NCI-H446 (cell line): ENCODE results near the gene C22orf39.

Experiments used
- DNase-seq, 2 experiments: peaks; one replicate each; lab custom pipeline; 2025; lab: John Stamatoyannopoulos, UW

Gene C22orf39

DNA sequence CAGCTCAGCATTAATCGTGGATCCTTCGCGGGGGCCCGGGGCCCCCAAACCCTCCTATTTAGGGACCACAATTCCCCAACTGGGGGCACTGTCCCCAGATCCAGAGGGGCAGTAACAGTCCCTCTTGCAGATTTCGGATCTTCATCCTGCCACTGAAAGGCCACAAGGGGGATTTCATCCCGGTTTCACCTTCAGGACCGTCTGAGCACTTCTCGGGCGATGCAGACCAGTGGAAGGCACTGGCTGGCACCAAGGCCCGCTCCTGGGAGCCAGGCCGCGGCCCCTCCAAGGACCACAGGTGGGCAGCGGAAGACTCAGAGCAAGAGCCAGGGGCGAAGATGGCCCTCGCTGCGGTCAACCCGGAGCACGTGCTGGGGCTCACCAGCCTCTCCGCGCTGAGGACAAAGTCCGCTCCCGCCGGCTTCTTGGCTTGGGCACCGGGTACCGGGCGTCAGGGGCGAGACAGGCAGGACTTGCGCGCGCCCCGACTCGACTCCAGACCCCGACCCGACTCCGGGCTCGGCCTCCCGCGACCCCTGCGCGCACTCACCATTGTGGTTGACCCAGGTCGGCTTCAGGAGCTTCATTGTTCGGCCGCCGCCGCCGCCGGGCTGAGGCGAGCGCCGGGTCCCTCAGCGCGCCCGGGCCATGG lies 16.5 kb downstream of the C22orf39 start:
- peak; percentile 8 to 15 for DNase-seq

DNA sequence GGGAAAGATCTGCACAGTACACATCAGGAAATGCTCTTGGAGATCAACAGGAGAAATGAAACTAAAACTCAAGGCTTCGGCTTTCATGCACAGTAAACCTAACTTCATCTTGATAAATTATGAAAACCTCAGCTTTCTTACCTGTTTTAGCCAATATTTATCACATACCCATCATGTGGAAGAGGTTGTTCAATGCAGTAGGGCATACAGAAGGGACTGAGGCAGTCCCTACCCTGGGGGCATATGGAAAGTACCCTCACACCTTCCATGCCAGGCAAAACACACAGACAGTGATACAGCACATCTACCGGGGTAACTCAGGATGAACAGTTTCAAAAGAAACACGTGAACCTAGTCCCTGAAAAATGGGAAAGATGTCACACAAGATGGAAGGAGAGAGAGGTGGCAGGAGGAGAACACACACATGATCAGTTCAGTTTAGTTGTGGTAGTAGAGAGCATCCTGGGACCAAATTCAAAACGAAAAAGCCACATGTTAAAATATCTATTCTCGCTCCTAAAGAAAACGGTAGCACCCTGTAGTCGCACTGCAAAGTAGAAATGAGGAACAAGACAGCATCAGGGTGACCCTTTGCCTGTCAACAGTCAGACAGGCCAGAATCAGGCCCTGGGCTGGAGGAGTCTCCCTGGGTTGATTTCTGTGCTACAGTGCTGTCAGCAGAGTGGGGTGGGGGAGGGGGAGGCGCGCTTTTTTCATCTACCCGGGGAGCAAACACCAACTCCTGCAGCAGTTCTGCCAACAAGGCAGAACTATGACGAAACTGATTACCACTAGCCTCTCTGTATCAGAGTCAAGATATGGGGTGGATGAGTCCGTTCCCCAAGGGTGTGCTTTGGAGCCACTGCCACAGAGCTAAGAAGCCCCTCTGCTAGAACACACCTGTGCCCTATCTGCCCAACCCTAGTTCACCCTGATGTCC lies 17.3 kb downstream of the C22orf39 start:
- peak in 1 of 2 experiments; percentile 35 for DNase-seq

DNA sequence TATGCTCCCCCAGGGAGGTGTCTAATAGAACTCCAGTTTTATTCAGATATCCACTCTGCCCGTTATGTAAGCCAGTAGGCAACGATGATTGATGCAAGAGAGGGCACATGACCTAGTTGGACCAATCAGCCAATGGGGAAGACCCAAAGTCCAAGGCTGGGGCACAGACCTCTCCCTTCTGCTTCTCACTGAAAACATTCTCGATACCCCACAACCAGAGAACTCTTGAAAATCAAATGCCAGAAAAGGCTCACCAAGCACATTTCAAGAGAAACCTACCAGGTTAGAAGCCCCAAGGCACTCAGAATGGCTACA lies 23.4 kb downstream of the C22orf39 start:
- DNase-seq, result no peak

DNA sequence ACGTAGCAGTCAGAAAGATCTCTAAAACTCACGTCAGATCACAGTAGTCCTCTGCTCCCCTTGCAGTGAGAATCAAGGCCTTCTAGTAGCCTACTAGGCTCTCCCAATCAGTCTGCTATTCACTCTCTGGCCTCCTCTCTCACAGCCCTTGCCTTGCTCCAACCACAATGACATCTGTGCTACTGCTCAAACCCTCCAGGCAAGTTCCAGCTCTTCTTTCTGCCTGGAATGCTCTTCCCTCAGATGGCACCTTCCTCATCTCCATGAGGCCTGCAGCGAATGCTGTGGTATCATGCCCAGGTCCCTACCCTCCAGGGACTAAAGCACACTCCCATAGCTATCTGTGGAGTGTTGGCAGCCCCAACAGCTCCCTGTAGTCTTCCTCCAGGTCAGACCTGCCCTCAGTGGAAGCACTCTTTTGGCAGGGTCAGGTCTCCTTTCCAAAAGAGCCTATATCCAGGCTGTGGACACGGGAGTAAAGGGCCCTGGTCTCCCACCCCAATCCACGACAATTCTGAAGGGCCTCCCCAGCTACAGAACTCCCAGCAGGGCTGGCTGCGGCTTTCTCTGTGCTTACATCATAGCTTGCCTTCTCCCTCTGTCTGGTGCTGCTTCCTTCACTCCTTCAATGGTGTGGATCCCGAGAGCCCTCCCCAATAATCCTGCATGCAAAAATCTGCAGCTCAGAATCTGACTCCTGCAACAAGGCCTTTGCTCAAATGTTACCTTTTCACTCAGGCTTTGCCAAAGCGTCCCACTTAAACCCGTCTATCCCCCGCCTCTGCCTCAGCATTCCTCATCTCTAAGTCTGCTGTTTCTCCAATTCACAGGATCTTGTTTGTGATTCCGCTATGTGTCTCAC lies 24.8 kb downstream of the C22orf39 start:
- no peak for DNase-seq

DNA sequence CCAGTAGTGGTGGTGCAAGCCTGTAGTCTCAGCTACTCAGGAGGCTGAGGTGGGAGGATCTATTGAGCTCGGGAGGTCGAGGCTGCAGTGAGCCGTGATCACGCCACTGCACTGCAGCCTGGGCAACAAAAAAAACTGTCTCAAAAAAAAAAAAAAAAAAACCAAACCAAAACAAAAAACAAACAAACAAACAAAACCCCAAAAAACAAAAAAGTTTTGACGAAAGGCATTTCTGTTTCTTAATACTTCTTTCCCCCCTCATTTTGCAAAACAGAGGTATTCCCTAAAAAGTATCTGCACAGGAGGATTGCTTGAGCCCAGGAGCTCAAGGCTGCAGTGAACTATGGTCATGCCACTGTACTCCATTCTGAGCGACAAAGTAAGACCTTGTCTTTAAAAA lies 27.2 kb downstream of the C22orf39 start:
- DNase-seq, result no peak

DNA sequence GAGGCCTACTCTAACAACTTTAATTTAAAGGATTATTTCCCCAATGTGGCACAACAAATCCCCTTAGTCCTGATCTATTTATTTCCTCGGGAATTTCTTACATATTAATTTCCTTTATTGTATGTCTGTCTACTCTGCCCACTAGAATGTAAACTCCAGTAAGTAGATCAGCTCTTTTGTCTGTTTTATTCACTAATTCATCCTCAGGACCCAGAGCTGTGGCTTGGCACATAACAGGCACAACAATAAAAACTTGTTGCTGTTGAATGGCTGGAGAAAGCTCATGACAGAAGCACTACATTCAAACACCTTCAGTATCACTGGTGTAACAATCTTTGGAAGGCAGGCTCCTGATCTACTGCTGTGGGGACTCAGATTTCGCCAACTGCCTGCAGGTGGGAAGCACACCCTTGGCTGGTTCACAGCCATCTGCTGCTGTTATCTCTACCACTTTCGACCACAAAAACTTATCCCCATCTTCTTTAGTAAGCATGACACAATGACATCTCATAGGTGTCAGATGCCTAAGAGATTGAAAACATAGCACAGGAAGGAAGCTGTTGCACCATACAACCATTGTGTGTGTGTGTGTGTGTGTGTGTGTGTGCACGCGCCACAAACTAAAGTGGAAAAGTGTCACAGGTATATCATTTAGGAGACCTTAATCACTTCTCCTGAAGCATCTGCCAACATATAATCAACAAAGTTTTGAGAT lies 27.9 kb downstream of the C22orf39 start:
- no peak for DNase-seq

DNA sequence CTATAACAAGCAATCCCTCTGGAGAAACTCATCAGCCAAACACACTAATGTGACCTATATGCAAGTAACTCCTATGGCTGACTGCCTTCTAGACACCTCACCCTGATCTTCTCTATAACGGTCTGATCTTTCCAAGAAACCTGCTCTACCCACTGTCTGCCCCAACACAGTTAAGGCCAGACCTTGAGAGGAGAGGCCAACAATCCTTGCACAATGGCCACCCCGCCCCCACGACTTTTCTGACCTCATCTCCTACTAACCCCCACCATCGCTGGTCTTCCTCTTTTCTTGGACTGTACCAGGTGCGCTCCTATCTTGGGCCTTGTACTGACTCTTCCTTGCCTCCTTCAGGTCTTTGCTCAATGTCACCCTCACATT lies 28.4 kb downstream of the C22orf39 start:
- DNase-seq, result no peak

DNA sequence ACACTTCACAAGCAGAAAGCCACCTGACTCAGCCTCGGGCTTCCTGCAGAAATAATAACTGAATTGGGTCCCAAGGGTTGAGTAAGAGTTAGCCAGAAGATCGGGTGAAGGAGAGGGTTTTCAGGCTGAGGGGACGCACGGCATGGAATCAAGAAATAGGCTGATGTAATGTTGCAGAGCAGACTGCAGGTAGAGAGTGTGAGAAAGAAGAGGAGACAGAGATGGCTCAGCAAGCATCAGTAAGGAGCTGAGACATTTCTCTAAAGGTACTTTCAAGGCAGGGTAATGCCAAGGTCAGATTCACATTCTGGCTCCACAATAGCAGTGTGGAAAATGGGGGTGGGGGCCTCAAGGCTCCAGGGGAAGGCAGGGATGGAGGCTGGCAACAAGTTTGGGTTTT lies 34.6 kb downstream of the C22orf39 start:
- DNase-seq, result no peak

DNA sequence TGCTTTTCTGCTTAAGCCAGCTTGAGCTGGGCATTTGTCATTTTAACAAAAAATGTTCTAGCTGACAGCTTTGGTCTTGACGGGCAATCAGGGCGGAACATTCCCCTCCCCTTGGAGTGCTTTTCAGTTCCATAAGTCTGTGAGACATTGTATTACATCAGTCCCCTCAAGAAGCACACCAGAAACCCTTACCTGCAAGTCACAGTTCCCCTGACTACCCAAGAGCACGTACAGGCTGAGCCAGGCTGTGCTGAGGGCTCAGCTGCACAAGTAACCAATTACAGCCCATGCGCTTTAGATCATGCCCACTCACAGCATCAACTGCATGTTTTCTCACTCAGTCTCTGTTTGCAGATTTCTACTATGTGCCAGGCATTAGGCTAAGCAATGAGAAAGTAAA lies 35.0 kb downstream of the C22orf39 start:
- no peak for DNase-seq

DNA sequence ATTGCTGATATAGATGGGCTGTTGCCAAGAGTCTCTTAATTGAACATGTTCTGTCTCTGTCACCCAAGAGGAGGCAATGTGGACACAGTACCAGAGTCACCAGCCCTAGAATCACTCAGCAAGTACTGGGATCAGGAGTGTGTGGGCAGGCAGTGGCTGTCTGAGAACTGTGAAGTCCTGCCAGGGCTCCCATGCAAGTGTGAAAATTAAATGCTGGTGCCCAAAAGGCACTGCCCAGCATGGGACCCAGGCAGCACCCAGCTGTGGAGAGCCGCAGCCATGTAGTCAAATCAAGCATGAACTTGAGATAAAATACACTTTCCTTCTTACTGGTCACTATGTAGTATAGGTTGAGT lies 35.8 kb downstream of the C22orf39 start:
- DNase-seq, result no peak

DNA sequence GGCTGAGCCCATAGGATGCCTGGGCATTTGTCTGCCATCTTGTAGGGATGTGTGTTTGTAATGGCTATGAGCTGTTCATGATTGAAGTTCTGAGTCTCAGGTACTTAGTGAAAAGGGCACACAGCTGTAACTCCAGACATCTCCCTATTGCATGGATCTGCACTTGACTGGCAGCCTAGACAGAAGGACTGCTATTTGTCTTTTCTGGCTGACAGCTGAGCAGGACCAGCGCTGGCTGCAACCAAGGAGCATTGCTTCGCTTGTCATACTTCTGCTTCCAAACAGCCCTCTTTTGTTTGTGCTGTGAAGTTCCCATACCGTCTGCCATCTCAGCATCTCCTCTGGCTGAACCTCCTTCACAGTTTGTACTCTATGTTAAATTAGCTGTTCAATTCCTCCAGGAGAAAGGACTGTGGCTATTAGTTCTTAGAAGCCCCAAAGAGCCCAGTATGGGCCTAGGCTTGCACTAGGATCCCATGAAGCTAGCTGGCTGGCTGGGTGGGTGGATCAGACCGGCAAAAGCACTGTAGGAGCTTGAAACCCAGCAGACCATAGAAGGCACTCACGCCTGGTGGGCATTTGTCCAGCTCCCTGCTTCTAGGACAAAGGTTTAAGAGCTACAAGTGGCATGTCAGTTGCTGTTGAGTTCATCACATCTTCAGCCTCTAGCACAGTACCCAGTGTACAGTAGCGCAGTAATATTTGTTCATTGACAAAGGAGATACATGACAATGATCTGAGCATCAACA lies 36.4 kb downstream of the C22orf39 start:
- no peak for DNase-seq

DNA sequence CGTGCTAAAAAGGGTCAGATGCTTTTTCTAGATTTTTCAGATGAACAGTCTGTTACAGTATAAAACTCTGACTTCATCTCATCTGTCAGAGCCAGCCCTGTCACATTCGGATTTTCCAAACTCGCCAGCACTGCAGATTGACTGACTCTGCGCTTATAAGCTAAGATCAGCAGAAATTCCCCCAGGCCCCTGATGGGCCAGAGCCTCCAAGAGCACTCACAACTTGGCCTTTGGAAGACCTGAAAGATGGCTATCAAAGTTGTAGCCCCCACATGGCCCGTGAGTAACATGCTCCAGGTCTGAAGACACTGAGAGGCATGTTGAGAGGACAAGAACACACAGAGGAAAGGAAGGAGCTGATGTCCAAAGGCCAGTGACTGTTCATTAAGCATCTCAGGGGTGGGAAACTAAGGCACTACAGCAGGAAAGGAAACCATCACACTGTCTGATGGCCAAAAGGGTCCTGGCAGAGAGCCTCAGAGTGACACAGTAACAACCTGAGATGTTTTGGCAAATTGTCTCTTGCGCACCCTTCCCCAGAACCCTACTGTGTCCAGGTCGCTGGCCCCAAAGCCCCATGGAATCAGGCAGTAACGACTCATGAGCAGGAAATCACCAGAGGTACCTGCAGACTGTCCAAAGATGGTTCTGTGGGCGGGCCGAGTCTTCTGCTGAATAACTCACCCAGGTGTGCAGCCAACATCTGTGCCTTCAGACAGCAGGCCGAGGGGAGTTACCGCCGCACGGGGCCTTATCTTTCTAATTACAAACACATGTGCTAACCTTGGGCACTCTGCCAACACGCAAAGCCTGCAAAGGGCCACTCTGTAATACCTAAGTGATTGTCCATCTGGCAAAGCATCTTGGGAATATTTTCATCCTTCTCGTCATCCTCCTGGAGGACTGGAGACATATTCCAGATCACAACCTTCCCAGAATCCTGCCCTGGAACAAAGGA lies 39.6 kb downstream of the C22orf39 start:
- DNase-seq, result no peak

DNA sequence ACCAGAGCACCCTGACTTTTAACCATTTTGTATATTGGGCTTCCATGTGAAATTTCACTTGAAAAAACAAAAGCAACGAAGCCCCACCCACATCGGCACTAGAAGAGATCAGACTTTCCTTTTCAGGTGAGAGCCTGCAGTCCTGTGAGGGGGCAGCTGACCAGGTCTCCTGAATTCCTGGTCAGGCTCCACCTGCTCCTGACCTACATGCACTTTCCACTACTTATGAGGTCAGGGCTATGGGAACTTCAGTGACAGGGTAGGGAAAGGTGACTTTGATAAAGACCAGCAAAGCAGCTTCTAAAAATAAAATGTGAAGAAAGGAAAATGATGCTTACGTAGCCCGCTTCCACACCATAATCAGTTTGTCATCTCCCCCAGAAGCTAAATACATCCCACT lies 40.7 kb downstream of the C22orf39 start:
- no peak for DNase-seq

DNA sequence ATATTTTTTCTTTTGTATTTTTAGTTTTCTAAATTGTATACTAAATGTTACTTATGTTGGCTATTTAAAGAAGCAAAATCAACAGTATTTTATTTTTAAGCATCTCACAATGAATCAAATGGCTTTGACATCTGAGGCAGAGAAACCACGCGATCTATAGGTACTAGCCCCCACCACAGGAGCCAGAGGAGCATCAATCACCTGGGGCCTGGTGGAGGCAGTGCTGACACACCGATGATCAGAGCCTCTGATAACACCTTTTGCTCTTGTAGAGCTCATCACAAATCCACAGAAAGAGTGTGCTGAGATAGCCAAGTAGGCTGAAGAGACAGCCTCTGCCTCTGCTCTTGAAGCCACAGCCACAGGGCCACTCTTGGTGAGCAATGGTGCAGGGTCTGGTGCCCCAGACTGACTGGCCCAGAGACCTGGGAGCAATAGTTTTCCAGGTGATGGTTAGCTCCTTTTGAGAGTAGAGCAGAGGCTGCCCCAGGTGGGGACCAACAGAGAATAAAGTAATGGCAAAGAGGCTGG lies 41.2 kb downstream of the C22orf39 start:
- DNase-seq, result no peak

DNA sequence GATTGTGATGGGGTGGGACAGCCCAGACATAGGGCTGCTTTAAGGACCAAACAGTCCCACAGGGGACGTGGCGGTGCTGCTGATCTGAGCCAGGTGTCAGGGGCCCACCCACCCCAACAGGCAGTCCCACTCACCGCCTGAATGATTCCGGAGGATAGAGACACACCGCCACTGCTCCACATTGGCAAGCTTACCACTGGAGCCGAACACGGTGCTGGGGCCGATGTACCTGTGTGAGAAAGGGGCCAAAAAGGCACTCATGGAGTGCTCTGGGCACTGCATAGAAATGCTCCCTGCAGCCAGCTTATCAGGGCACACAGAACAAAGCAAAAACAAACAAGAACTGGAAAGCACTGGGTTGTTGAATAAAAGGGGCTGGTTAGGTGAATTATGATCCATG lies 41.9 kb downstream of the C22orf39 start:
- DNase-seq, result no peak

DNA sequence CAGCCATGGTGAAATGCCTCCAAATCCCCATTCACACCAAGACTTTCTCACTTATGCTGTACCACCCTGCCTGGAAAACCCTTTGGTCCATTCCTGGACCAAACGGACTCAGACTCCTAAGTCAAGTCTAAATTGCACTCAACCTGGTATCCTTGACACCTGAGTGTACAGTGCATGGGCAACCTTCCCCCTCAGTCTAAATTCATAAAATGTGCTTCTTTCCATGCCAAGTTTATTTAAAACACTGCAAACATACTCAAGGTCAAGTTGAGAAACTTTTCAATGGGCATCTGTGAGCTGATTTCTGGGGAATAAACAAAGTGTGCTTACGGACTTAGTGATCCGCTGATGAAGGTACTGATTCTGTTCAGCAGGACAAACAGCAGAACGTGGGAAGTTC lies 42.4 kb downstream of the C22orf39 start:
- DNase-seq, result no peak

DNA sequence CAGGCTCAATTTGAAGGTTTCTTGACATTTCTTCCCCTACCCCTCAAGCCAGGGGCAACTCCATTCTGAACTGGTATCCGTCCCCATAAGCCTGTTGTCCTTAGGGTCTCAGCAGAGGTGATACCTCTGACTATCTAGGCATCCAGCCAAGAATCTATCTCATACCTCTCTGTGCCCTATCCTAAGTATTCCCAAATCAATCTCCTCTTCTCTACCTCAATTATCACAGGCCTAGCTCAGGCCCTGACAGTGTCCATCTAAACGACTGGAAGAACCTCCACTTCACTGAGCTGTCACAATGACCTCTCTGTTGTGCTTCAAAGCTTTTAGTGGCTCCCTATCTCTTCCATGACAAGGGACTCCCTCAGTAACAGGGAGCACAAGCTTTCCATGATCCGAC lies 42.8 kb downstream of the C22orf39 start:
- DNase-seq, result no peak

DNA sequence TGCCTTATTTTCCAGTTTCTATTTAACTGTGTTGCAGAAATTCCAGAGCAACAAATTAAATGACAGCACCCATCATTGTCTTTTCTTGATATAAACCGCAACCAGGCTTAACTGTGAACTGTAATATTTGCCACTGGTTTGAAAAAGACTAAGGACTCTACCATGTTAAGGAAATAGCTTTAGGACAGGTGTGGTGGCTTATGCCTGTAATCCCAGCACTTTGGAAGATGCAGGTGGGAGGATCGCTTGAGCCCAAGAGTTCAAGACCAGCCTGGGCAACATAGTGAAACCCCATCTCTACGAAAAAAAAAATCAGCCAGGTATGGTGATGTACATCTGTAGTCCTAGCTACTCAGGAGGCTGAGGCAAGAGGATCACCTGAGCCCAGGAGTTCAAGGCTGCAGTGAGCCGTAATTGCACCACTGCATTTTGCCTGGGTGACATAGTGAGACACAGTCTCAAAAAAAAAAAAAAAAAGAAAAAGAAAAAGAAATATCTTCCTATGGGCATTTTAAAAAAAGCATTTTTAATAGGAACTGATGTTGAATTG lies 44.8 kb downstream of the C22orf39 start:
- no peak for DNase-seq

DNA sequence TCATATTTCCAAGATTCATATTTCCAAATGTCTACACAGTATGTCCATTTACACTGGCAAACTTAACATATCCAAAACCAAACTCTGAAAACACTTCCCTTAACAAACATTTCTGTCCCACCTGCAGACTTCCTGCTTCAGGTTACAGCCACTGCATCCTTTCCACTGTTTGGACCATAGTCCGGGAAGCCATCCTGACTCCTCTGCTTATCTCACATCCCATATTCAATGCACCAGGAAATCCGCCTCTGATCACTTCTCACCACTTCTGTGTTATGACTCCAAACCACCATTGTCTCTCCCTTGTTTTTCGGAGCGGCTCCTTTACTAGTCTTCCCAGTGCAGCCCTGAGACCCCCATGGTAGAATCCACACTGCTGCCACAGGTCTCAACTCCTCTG lies 46.0 kb downstream of the C22orf39 start:
- DNase-seq, result no peak

DNA sequence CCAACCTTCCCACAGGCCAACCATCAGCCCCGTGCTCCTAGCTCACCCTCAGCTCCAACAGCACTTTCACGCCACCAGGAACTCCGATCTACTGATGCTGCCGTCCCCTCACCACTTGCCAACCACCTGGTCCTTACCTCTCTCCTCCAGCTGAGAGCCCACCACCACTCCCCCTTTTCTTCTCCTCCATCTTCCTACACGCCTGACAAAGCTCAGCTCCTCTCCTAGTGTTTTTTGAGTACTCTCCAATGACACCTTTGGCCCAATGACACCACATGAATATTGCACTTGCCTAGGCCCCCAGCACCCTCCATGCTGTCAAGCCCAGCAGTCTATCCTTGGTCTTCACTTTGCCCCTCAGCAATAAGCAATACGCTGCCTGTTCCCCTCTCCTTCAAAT lies 46.6 kb downstream of the C22orf39 start:
- DNase-seq, result no peak
